Middle frontal gyrus (tissue), 1 donor: ENCODE measurements around the gene MOGAT2.
"Not testable (repeated sequence)": the region's sequence is repeated elsewhere in the genome, so short reads cannot be mapped to it uniquely, and the experiment has no call there.

Source experiments
- DNase-seq: peaks from one replicate; pipeline ENCODE4 v3.0.0-alpha.2; 2015; ENCODE audit warnings: low spot score; ENCODE audit errors: extremely low spot score

Gene MOGAT2

DNA sequence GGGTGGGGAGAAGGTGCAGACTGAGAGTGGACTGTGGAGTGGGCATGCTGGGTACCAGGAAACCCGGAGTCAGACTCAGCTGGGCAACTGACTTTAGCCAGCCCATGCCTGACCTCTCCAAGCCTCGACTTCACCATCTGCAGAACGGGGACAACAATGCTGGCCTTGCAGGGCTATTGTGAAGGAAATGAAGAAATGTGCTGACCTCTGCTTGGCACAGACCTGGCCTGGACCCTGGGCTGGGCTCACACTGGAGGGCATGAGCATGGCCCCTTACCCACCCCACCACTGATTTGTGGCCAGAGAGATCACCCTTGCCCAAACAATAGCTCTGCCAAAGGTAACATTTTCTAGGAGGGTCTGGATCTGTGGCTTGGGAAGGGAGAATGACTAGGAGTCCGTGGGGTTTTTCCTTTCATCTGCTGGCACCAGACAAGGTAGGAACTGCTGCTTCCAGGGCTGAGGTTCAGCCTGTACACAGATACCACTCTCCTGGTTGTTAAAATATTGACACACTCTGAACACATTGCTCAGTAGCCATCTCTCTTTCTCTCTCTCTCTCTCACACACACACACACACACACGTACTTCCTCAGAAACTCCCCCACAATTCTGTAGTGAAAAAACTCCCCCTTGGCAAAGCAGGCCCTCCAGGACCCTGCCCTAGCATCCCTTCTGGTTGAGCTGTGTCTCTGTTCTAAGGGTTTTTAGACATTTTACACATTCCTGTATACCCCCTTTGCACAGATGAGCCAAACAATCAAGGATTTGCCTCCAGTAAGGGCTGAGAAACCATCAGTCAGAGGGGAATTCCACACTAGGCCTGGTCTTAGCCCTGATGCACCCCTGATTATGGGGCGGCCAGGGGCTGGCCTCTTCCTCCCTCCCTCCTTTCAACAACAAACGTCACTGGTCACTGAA is 1.0 kb downstream of the MOGAT2 start:
- no peak for DNase-seq

DNA sequence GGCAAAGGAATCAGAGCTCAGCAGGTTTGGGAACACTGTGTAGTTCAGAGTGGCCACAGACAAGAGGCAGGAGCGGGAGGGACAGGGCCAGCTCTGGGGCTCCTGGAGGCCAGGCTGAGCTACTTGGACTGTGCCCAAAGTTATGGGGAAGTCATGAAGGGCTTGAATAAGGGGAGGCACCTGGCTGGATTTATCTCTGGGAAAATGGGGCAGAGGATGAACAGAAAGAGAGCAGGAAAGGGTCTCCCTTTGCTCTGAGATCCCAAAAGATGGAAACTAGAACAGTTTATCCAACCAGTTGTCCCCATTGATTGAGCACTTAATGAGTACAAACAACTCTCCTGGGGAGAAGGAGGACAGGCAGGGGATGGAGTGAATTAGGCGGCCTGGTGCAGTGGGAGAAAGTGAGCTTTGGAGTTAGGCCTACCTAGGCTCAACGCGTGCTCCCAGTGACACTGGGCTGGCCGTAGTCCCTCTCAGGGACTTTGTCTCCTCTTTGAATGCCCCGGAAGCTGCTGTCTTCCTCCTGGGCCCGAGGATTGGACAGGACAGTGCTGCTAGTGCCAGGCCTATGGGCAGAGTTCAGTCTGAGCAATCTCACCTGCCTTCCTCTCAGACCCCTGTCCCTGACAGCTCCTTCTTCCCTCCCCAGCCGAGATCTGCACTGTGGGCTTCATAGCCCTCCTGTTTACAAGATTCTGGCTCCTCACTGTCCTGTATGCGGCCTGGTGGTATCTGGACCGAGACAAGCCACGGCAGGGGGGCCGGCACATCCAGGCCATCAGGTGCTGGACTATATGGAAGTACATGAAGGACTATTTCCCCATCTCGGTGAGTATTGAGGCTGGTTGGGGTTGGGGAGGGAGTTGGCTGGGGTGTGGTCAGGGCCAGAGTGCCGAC is 2.0 kb downstream of the MOGAT2 start:
- DNase-seq: no peak

DNA sequence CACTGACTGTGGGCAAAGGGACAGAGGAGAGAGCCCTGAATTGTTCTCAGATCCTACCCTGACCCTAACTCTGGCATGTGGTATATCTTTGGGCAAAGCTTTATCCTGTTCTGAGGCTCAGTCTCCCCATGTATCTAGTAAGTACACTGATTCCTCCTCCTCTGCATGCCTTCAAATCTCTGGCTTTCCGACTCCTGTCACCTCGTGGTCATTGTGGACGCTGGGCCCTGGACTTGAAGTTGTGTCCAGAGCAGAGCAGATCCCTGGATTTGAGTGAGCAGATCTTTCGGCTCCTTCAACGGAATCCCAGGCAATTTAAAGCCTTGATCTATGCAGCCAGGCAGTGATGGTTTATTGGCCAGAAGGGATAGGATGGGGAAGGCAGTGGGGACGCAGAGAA is 3.0 kb downstream of the MOGAT2 start:
- no peak for DNase-seq

GRCh38 chr11:75721852-75722668 is 4.4 kb downstream of the MOGAT2 start:
- DNase-seq: no peak

- no peak for DNase-seq
Measured at GRCh38 chr11:75722669-75723042, 5.0 kb downstream of the MOGAT2 start.

- DNase-seq: no peak
Measured at GRCh38 chr11:75725547-75726320, 8.1 kb downstream of the MOGAT2 start.

DNA sequence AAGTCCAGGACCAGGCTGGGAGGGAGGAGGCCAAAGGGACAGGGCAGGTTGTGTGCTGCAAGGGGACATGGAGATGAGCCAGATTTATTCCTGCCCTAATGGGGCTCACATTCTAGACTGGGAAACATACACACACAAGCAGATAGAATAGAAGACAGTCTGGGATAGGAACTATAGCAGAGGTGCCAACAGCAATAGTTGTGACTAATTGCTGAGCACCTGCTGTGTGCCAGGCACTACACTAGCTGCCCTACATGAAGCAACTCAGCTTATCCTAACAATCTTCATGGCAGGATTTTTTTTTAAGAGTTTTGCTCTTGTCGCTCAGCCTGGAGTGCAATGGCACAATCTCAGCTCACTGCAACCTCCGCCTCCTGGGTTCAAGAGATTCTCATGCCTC is 11.4 kb downstream of the MOGAT2 start:
- DNase-seq: no peak

DNA sequence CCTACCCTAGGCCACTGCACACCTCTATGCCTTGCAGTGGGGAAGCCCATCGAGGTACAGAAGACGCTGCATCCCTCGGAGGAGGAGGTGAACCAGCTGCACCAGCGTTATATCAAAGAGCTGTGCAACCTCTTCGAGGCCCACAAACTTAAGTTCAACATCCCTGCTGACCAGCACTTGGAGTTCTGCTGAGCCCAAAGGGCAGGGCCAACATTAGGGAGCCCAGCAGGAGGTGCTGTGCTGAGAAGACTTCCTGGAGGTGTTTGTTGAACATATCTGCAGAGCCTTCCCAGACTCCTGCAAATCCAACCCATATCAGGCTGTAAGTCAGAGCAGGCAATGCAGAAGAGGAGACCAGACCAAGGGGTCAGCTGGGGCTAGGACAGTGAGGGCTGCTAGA is 13.5 kb downstream of the MOGAT2 start:
- DNase-seq: no peak

GRCh38 chr11:75733071-75733430 is 15.4 kb downstream of the MOGAT2 start:
- DNase-seq: no peak

DNA sequence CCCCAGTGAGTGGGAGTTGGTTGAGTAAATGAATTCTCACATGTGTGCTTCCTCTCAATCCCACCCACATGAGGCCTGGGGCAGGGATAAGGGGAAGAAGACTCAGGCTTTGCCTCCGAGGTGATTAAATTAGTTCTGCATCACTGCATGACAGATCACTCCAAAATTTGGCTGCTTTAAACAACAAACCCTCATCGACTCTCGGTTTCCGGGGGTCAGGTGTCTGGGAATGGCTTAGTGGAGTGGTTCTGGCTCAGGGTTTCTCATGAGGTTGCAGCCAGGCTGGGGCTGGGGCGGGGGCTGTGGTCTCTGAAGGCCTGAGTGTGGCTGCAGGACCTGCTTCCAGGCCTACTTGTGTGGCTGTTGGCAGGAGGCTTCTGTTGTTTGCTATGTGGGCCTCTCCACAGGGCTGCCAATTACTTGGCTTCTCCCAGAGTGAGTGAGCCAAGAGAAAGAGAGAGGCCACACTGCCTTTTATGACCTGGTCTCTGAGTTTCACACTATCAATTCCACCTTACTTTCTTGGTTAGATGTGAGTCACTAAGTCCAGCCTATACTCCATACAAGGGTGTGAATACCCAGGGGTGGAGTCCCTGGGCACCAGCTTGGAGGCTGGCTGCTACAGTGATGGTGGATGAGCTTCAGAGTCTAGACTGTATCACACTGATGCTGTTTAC is 15.9 kb downstream of the MOGAT2 start:
- no peak for DNase-seq

DNA sequence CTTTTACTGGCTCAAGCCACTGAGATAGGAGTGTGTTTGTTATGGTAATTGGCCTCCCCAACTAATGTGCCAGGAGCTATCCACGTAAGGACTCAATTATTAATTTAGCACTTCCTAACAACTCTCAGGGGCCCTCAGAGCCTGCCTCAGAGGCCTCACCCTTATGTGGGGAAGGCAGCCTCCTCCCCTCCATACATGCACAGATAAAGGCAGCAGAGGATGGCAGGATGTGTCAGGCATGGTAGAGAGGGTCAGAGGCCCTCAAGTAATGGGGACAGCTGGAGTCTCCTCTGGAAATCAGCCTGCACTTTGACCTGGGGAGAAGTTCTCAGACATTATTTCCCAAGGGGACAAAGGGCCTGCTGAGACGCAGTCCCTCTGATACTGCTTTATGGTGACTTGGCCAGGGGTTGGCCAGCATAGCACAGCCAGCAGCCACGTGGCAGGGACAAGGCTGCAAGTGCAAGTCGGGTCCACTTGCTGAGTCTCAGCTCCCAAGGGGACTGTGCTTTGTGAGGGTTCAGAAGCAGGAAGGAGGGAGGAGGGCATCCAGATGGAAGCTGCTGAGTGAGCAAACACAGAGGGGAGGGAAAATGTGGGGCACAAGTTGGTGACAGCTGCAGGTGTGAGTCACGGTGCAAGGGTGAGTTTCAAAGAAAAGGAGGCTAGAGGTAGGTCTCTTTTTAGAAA is 17.0 kb downstream of the MOGAT2 start:
- no peak for DNase-seq

DNA sequence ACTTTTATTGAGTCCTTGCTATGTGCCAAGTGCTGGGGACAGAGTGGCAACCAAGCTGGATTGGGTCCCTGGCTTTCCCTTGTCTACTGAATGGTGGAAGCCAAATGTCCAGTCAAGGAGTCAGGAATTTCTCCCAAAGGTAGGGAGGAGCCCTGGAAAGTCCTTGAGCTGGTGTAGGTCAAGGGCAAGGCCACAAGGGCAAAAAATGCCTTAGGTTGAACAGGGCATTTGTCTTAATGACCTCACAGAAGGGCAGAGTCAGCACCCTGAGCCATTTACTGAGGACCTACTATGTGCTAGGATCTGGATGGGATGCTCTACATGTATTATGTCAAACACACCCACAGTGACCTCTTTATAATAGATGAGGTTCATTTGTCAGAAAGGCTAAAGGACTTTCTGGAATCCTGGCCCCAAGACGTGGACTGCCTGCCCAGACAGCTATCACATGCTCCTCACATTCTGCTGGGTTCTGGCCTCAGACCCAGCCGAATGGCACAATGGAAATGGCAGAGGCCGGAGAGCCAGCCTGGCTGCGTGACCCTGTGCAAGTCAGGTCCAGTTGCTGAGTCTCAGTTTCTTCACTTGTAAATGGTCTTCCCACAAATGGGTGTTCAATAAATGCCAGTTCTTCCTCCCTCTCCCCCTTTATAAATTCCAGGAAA is 17.7 kb downstream of the MOGAT2 start:
- DNase-seq: no peak

- DNase-seq: no peak
Measured at GRCh38 chr11:75737314-75737713, 19.7 kb downstream of the MOGAT2 start.

DNA sequence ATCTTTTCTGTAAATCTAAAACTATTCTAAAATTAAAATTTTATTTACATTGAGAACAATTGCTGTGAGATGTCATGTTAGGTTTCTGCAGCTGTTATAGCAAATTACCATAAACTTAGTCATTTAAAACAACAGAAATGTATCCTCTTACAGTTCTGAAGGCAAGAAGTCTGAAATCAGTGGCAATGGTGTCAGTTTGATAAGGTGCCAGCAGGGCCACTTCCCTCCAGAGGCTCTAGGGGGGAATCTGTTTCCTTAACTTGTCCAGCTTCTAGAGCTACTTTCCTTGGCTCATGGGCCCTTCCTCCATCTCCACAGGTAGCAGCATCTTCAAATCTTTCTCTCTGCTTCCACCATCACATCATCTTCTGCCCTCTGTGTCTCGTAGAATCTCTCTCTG is 23.0 kb downstream of the MOGAT2 start:
- DNase-seq: no peak

- not testable (repeated sequence) for DNase-seq
Measured at GRCh38 chr11:75743159-75743558, 25.5 kb downstream of the MOGAT2 start.

GRCh38 chr11:75743711-75744563 is 26.3 kb downstream of the MOGAT2 start:
- DNase-seq: no peak

DNA sequence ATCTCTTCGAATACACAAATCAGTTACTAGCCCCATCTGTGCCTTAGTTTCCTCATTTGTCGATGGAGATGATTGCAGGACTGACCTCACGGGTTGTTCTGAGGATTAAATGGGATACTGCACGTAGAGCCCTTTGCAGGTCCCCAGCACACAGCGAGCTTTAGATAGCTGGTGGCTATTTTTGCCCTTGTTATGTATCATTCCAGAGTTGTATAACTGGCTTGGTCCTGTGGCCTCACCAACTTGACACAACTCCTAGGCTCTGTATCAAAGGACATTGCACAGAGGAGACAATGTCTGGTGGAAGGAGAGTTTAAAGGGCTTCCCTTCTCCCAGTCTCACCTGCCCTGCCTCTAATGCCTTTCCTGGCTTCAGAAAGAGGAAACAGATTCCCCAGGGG is 28.2 kb downstream of the MOGAT2 start:
- DNase-seq: no peak

- not testable (repeated sequence) for DNase-seq
Measured at GRCh38 chr11:75748729-75749273, 31.2 kb downstream of the MOGAT2 start.
